GM18526 (cell line): ENCODE data around the gene GPS1.
A peak's percentile ranks its signal among the peaks of the same experiment; 100 is the strongest.

Source experiments
- POLR2A ChIP-seq: IDR thresholded peaks from 3 replicates; pipeline ENCODE4 v1.6.1; 2011; ENCODE audit not compliant: insufficient read length; ENCODE audit errors: extremely low read depth

The GPS1 gene

DNA sequence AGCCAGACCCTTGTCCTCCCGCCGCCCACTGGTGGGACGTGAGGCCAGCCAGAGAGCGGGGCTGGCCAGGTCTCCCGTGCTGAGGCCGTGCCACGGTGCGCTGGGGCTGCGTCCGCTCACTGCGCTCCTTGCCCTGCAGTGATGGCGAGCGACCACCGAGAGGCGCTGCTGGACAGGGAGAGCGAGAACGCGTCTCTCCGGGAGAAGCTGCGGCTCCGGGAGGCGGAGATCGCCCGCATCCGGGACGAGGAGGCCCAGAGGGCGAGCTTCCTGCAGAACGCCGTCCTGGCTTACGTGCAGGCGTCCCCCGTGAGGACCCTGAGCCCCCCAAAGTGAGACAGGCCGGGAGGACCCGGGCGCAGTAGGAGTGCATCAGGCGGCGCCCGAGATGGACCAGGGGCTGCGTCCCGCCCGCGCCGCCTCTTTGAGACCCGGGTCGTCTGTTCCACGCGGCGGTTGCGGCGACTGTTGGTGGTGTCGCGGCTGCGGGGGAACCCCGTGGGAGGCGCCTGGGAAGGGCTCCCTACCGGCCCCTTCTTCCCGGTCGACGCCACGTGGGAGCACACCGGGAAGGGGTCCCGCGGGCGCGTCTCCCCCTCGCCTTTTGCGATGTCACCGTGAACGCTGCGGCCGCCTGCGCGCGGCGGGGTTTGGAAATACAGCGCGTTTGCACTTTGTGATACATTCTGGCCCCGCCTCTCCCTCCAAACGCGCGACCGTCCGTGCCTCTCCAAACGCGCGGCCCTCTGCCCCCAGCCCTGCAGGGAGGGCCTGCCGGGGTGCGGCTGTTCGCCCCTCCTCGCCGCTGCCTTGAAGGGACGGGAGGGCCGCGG, 21.0 kb upstream of the GPS1 start:
- TF ChIP-seq POLR2A = no peak

DNA sequence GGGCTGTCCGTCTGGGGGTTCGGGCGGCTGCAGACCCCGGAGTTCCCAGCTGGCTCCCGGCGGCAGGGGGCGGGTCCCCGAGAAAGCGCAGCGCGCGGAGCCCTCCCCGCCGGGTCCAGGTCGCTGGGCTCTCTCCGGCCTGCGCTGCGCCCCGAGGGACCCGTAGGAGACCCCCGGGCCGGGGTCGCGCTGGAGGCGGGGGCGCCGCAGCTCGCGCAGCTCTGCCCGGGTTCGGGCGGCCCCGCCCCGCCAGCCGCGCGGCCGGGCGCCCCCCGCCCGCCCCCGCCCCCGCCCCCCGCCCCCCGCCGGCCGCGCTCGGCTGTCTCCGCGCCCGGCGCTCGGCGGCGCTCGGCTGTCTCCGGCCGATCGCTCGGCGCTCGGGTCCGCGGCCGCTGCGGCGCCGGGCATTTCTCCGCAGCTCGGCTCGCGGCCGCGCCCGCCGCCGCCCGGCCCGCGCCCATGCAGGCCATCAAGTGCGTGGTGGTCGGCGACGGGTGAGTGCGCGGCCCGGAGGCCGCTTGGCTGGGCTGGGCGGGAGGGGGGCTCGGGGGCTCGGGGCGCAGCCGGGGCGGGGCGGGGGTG, 20.3 kb upstream of the GPS1 start, which contains the start of gene RAC3:
Gene RAC3, plus strand, starts transcription at position 376 of the 582 bp plus-strand sequence. Its CDS starts 84 bp downstream, at position 460.
- no peak for TF ChIP-seq POLR2A

DNA sequence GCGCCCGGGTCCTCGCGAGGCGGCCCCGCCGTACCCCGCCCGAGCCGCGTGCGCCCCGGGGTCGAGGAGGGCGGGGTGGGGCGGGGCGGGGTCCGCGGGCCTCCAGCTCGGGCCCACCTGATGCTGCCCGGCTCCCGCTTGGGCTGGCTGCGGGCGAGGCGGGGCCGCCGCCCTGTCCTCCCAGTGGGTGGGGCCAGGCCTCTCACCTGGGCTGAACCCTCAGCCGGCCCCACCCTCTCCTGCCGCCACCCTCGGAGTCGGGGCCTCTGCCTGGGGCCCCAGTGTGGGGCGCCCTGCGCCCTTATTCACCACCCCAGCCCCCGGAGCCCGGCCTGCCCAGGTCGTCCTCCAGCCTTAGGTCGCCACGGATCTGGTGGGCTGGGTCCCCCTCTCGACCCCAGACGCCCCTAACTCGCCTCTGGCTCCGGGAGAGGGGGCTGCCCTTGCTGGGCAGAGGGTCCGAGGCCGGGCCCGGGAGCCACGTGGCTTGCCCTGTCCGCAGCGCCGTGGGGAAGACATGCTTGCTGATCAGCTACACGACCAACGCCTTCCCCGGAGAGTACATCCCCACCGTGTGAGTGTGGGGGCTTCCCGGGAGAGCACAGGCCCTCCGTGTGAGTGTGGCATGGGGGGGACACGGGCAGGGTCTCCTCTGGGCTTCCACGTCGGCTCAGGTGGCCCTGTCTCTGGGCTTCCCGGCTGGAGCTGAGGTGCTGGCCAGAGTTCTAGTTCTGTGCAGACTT, 19.6 kb upstream of the GPS1 start:
- TF ChIP-seq POLR2A = no peak

DNA sequence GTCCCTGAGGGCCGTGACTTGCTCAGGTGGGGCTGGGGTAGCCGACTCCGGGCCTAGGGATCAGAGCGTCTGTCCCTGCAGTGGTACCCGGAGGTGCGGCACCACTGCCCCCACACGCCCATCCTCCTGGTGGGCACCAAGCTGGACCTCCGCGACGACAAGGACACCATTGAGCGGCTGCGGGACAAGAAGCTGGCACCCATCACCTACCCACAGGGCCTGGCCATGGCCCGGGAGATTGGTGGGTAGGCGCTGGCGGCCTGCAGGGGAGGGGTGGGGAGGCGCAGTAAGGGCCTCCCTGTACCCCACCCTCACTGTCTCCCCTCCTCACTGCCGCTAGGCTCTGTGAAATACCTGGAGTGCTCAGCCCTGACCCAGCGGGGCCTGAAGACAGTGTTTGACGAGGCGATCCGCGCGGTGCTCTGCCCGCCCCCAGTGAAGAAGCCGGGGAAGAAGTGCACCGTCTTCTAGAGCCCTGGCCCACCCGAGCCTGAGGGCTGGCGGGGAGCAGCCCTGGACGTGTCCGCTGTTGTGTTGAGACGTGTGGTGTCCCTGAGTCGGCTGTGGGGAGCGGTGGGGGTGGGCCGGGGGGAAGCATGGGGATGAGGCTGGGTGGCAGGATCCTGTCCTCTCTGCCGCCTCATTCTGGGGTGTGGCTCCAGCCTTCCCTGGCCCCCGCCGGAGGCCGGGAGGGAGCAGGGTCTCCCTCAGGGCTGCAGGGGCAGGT, 18.2 kb upstream of the GPS1 start:
- no peak for TF ChIP-seq POLR2A

DNA sequence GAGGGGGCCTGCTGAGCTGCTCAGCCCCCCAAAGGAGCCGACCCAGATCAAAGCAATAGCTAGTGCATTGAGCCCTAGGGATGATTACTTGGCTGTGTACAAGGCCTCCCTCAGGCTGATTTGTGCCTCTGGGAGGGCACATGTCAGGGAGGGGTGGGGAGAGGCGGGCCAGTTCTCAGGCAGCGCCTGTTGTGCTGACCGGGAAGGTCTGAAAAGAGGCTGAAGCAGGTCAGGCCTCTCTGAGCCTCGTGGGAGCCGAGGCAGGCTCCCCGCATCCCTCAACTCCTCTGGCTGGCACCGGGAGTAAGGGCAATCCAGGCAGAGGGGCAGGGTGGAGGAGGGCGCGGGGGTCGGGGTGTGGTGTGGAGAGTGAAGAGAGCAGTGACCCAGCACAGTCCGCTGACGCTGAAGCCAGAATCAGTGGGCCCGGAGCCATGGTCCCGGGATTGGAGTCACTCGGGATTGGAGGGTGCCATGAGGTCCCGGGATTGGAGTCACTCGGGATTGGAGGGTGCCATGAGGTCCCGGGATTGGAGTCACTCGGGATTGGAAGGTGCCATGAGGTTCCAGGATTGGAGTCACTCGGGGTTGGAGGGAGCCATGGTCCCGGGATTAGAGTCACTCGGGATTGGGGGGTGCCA, 17.2 kb upstream of the GPS1 start:
- TF ChIP-seq POLR2A = no peak

DNA sequence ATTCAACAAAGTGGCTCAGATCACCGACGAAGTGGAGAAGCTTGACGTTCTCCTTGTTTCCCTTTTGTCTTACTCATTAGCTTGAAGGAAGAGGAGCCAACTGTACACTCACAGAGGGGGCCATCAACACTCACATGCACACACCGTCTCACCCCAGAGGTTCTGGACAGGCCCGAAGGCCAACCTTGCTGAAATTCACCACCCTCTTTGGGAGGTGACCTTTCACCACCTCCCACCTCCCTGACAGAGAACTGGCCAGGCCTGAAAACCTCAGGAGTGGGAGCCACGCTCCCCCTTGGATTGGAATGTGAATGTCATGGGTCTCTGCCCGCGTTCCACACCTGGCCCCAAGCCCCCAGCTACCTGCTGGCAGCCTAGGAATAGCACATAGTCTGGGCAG, 16.2 kb upstream of the GPS1 start:
- no peak for TF ChIP-seq POLR2A

DNA sequence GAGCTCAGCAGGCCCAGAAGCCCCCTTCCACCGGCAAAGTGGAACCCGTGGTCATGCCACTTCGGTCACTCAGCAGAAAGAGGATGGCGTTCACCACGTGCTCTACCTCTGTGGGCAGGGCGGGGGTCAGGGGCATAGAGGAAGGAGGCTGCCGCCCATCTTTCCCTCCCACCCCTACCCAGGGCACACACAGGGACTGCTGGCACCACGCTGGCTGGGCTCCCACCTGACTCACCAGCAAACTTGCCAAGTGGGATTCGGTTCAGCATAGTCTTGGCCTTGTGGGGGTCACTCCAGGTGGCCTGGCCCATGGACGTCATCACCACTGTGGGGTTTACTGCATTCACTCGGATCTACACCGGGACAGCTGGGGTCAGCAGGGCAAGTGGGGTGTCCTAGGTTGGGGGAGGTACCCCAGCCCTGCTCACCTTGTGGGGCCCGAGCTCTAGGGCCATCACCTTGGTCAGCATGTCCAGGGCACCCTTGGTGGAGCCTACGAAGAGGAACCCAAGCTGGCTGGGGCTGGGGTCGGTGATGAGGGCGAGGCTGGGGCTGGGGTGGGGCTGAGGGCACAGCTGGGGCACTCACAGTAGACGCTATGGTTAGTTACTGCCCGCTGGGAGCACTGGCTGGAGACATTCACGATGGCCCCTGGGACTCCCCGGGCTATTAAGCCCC, 15.6 kb upstream of the GPS1 start:
- no peak for TF ChIP-seq POLR2A

DNA sequence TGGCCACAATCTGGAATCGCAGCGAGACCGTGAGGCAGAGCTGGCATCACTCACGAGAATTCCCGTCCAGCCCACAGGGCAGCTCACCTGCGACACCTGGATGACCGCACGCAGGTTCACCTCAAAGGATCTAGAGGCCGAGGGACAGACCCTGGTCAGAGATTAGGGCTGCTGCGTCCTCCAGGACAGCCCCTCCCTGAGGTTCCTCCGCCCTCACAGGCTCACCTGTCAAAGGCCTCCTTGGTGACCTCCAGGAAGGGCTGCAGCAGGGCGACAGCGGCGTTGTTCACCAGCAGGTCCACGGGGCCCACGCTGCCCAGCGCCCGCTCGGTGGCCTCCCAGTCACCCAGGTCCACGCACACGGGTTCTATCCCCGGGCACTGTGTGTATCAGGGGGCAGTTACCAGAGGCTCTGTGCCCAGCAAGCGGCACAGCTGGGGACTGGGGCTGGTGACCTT, 15.0 kb upstream of the GPS1 start:
- TF ChIP-seq POLR2A = no peak

DNA sequence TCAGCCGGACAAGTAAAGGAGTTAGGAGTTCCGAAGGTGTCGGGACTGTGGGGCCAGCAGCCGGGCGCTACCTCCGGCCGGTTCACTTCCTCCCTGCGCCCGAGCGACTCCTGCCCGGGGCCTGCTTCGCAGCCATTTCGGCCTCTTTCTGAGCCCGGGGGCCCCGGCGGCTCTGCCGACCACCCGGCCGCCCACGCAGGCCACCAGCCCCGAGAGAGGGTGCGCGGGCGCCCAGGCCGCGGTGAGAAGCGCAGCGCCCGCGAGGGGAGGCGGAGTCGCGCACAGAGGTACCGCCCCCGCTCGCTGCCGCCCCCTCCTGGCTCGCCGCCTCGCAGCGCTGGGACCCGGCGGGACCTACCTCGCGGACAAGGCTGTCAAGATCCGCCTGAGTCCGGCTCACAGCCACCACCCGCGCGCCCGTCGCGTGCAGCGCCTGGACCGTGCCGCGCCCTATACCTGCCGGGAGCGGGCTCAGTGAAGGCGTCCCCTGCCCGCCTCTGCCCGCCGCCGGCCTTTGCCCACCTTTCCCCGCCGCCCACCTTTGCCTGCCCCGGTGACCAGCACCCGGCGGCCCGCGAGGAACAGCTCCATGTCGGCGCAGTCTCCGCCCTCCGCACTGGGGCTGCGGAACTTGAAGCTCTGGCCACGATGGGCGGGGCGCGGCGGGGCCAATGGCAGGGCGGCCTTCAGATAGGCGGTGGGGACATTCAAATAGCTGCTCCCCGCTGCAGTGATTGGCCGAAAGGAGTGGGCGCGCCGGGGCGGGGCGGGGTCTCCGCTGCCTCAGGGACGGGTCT, 14.4 kb upstream of the GPS1 start, which contains the start of gene DCXR:
Gene DCXR, minus strand, starts transcription at position 606 of the 797 bp plus-strand sequence. Its CDS starts 15 bp downstream, at position 591.
- TF ChIP-seq POLR2A = peak; percentile 96

DNA sequence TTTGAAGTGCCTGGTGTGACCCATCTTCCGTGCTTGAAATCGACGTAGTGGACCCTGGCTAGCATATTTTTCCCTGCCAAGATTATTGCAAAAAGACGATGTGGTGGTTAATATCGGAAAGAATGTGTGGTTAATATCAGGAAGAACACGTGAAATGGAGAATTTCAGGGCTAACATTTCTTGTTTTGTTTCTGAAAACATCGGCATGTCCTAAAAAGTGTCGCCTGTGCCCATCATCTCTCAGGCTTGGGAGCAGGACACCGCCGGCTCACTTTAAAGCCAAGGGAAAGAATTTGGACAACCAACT, 13.9 kb upstream of the GPS1 start:
- TF ChIP-seq POLR2A = no peak

DNA sequence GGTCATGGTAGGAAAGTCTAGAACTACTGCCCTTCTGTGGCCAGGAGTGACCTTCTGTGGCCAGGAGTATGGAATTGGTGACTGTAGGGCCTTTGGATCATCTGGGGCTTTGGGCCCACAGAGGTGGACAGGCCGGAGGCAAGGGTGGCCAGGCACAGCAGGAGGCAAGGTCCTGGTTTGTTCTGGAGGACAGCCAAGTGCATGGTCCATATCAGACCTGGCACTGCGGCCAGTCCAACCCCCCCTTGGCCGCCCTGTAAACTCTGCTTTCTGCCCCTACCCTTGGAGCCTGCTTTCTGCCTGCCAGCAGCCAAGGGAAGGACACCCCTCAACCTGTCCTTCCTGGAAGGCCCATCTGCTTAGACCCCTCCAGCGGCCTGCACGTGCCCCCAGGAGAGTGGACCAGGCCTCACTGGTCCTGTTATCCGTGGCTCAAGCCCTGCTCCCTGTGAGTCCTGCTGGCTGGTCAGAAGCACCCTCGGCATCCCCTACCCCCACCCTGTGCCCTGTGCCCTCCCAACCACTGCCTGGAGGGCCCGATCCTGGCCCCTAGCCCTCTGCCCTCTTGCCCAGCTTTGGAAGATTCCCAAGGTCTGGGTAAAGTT, 11.9 kb upstream of the GPS1 start:
- TF ChIP-seq POLR2A = no peak

DNA sequence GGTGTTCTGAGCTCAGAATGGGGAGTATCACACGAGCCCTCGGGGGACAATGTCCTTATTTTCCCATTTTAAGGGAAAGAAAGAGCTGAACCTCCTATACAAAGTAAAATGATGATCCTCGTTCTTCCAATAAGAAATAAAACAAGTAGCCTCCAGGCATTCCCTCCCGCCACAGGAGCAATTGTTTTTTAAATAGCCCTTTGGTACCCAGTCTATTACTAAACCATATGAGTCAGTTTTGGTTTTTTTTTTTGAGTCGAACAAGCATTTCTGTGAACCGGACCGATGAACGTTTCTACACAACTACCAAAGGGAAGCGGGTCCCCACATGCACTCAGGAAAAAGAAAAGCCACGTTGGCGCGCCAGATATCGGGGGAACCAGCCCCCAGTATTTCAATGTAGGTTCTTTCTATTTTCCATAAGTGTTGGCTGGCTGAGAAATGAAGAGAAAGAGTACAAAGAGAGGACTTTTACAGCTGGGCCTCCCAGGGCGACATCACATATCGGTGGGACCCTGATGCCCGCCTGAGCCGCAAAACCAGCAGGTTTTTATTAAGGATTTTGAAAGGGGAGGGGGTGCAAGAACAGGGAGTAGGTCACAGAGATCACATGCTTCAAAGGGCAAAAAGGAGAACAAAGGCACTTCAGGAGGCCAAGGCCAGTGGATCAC, 10.4 kb upstream of the GPS1 start:
- TF ChIP-seq POLR2A = no peak

DNA sequence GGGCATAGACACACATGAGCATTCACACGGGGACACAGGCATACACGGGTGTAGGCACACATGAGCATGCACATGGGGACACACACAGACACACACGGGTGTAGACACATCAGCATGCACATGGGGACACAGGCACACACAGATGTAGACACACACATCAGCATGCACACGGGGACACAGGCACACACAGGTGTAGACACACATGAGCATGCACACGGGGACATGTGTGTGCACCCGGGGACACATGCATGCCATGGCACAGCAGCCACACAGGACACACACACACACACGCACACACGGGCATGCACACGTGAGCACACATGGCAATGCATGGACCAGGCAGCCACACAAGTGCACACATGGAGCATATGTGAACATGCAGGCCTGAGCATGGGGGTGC, 9.0 kb upstream of the GPS1 start:
- TF ChIP-seq POLR2A = no peak

DNA sequence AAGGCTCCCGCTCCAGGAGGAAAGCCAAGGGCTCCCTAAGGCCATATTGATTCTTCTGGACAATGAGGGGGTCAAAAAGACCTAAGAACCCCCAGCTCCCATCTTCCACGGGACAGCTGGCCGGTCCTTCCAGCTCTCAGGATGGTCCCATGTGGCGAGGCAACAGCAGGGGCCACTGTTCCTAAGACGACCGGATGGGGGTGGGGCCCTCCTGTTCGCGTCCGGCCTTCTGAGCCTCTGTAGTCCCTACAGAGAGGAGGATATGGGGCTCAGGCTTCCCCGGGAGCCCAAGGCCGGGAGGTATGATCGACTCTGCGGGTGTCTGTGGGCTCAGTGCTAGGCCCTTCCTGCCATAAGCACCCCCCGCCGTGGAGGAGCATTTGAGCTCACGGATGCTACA, 8.2 kb upstream of the GPS1 start:
- no peak for TF ChIP-seq POLR2A
